Ishikawa (cell line): ENCODE measurements around the gene KDM5B.

ENCODE experiments used
- CEBPB ChIP-seq: IDR thresholded peaks from 2 replicates; pipeline ENCODE4 v1.6.1; 2012
- EP300 ChIP-seq: IDR thresholded peaks from 2 replicates; pipeline ENCODE4 v1.6.1; 2012; ENCODE audit warnings: borderline replicate concordance
- FOXM1 ChIP-seq: IDR thresholded peaks from 2 replicates; pipeline ENCODE4 v1.6.1; 2012; ENCODE audit warnings: low read depth, borderline replicate concordance
- MAX ChIP-seq: IDR thresholded peaks from 2 replicates; pipeline ENCODE4 v1.6.1; 2012
- RAD21 ChIP-seq: IDR thresholded peaks from 2 replicates; pipeline ENCODE4 v1.6.1; 2012; ENCODE audit warnings: low read depth
- REST ChIP-seq: IDR thresholded peaks from 2 replicates; pipeline ENCODE4 v1.6.1; 2012; ENCODE audit warnings: low read depth, mild to moderate bottlenecking
- TAF1 ChIP-seq: IDR thresholded peaks from 2 replicates; pipeline ENCODE4 v1.6.1; 2012; ENCODE audit warnings: low read depth, mild to moderate bottlenecking
- TCF12 ChIP-seq: IDR thresholded peaks from 2 replicates; pipeline ENCODE4 v1.6.1; 2012; ENCODE audit warnings: low read depth

GRCh38 chr1:202704601-202705000 is 103.6 kb downstream of the KDM5B start:
- TF ChIP-seq CEBPB (no peak), TAF1 (no peak), MAX (no peak), REST (no peak), RAD21 (no peak), EP300 (no peak), TCF12 (no peak), FOXM1 (no peak)
